ENCODE measurements around the gene SLC39A11.

Gene SLC39A11

GRCh38 chr17:72872396-72872795 lies 220.1 kb downstream of the SLC39A11 start:
- Histone ChIP-seq H3K4me1 (ENCODE audit: low read length) (peaks cover 40% of the 10 kb centered on the region), H2AFZ (ENCODE audit: low read depth, low read length) (no peak overlapping the region), H3K9ac (ENCODE audit: low read length) (no peak overlapping the region), H3K27me3 (ENCODE audit: low read depth, low read length) (no peaks in the 10 kb centered on the region), H3K4me3 (ENCODE audit: low read length) (no peak overlapping the region), H3K79me2 (ENCODE audit: low read length) (no peaks in the 10 kb centered on the region), H3K9me3 (ENCODE audit: insufficient read depth, low read length) (peaks cover 16% of the 10 kb centered on the region; the same call in 1 of the 2 replicates), H3K27ac (ENCODE audit: low read length) (no peak overlapping the region), H3K36me3 (replicated peaks; ENCODE audit: low read depth, low read length) (peaks cover 26% of the 10 kb centered on the region), H3K4me2 (ENCODE audit: low read length) (no peak overlapping the region), H4K20me1 (ENCODE audit: insufficient read depth, low read length) (no peaks in the 10 kb centered on the region)
- TF ChIP-seq CTCF (IDR thresholded peaks at IDR 0.05; ENCODE audit: low read depth, low read length) = no peak
- TF ChIP-seq EZH2phosphoT487 (IDR thresholded peaks at IDR 0.05; ENCODE audit: low read depth) = no peak

DNA sequence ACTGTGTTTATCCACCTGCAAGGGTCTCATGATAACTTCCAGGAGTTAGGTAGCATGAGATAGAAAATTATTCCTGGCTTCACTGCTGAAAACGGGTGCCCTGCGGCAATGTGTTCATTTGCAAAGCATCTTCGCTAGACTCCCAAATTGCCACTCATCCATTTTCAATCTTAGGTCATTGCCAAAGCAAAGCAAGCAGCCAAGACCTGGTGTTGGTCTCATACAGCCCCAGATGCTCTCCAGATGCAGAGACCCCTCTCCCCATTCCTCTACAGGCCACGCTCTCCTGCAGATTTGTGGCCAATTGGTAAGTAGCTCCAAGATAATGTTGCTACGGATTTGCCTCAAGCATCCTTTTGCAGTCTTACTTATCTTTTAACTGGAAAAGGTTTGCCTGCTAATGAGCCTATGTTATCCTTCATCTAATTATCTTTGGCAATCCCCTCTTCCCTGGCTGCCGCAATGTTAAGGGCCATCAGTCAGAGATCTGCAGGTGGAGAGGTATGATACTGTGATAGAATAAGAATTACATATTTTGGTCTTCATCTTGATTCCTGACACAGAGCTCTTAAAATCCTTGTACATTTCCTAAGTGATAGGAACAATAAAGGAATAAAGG lies 222.0 kb downstream of the SLC39A11 start:
- no peaks in the 10 kb centered on the region for H3K79me2 ChIP-seq (ENCODE audit: low read length)
- no peak overlapping the region for H3K4me3 ChIP-seq (ENCODE audit: low read length)
- peaks cover 54% of the 10 kb centered on the region for H3K4me1 ChIP-seq (ENCODE audit: low read length)
- H3K9me3 ChIP-seq (ENCODE audit: insufficient read depth, low read length) = peaks cover 5% of the 10 kb centered on the region; the same call in 1 of the 2 replicates
- peak overlapping the region; percentile 61 for H3K27ac ChIP-seq (ENCODE audit: low read length)
- no peaks in the 10 kb centered on the region for H4K20me1 ChIP-seq (ENCODE audit: insufficient read depth, low read length)
- H3K9ac ChIP-seq (ENCODE audit: low read length) = no peak overlapping the region
- H2AFZ ChIP-seq (ENCODE audit: low read depth, low read length) = no peak overlapping the region
- peaks cover 25% of the 10 kb centered on the region for H3K36me3 ChIP-seq (replicated peaks; ENCODE audit: low read depth, low read length)
- TF ChIP-seq EZH2phosphoT487 (IDR thresholded peaks at IDR 0.05; ENCODE audit: low read depth) (no peak), CTCF (IDR thresholded peaks at IDR 0.05; ENCODE audit: low read depth, low read length) (no peak)
- H3K4me2 ChIP-seq (ENCODE audit: low read length) = peak overlapping the region; percentile 43
- no peaks in the 10 kb centered on the region for H3K27me3 ChIP-seq (ENCODE audit: low read depth, low read length)

DNA sequence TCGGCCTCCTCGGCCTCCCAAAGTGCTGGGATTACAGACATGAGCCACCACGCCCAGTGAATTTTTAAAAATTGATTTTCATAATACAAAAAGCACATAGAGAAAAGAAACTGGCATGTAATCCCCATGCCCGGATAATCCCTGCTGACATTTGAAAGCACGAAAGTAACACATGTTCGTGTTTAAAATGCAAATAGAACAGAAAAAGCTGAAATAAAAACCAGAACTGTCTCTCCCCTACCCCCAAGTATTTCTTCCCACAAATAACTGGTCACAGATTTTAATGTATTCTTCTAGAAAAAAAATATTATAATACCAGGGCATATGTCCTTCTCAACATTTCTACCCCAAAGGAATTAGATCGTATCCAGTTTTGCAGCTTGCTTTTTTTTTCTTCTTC lies 222.9 kb downstream of the SLC39A11 start:
- TF ChIP-seq CTCF (IDR thresholded peaks at IDR 0.05; ENCODE audit: low read depth, low read length) (no peak), EZH2phosphoT487 (IDR thresholded peaks at IDR 0.05; ENCODE audit: low read depth) (no peak)
- Histone ChIP-seq H3K4me3 (ENCODE audit: low read length) (no peak overlapping the region), H3K4me2 (ENCODE audit: low read length) (peak overlapping the region; percentile 43), H3K4me1 (ENCODE audit: low read length) (peaks cover 62% of the 10 kb centered on the region), H3K79me2 (ENCODE audit: low read length) (no peaks in the 10 kb centered on the region), H3K36me3 (replicated peaks; ENCODE audit: low read depth, low read length) (peaks cover 23% of the 10 kb centered on the region), H4K20me1 (ENCODE audit: insufficient read depth, low read length) (no peaks in the 10 kb centered on the region), H3K27me3 (ENCODE audit: low read depth, low read length) (no peaks in the 10 kb centered on the region), H3K9ac (ENCODE audit: low read length) (no peak overlapping the region), H2AFZ (ENCODE audit: low read depth, low read length) (no peak overlapping the region), H3K9me3 (ENCODE audit: insufficient read depth, low read length) (peaks cover 5% of the 10 kb centered on the region; the same call in 1 of the 2 replicates), H3K27ac (ENCODE audit: low read length) (peak overlapping the region; percentile 61)

GRCh38 chr17:72865954-72866353 lies 226.5 kb downstream of the SLC39A11 start:
- Histone ChIP-seq H3K4me2 (ENCODE audit: low read length) (no peak overlapping the region), H4K20me1 (ENCODE audit: insufficient read depth, low read length) (no peaks in the 10 kb centered on the region), H3K4me3 (ENCODE audit: low read length) (no peak overlapping the region), H3K27me3 (ENCODE audit: low read depth, low read length) (no peaks in the 10 kb centered on the region), H3K9ac (ENCODE audit: low read length) (no peak overlapping the region), H2AFZ (ENCODE audit: low read depth, low read length) (no peak overlapping the region), H3K9me3 (ENCODE audit: insufficient read depth, low read length) (peaks cover 5% of the 10 kb centered on the region; the same call in 1 of the 2 replicates), H3K79me2 (ENCODE audit: low read length) (no peaks in the 10 kb centered on the region), H3K27ac (ENCODE audit: low read length) (no peak overlapping the region), H3K4me1 (ENCODE audit: low read length) (peaks cover 83% of the 10 kb centered on the region), H3K36me3 (replicated peaks; ENCODE audit: low read depth, low read length) (peaks cover 19% of the 10 kb centered on the region)
- TF ChIP-seq EZH2phosphoT487 (IDR thresholded peaks at IDR 0.05; ENCODE audit: low read depth) (no peak), CTCF (IDR thresholded peaks at IDR 0.05; ENCODE audit: low read depth, low read length) (no peak)

Data from OCI-LY3 (cell line).